WTC11 (cell line): Measurements from ENCODE around the gene ZNF431. TPM values are rescaled to one million over a fixed set of nuclear protein-coding genes. Genes with fewer than 3 reads are reported as not detected.

ENCODE experiments used
- ATAC-seq: fragments of 200-7000 bp; cut with Tn5 transposase; 2 replicates; pipeline ENCODE4 v1.10.0; 2021; ENCODE audit warnings: mild to moderate bottlenecking, moderate library complexity
- CTCF ChIA-PET: fragments of 300-600 bp; sonication (Branson Sonifier 250); formaldehyde crosslinking; loops from one replicate; lab custom pipeline; 2021; ENCODE audit warnings: antibody characterized with exemption; lab: Charles Lee
- POLR2A ChIA-PET: fragments of 350-600 bp; sonication (Branson Sonifier 250); formaldehyde crosslinking; loops from one replicate; lab custom pipeline; 2021; ENCODE audit warnings: antibody characterized with exemption; lab: Charles Lee
- DNase-seq: peaks from one replicate; pipeline ENCODE4 v3.0.0; 2021; ENCODE audit warnings: low spot score
- H3K27ac Mint-ChIP-seq: 2 replicates; pipeline ENCODE4 v1.8.0; 2021; ENCODE audit warnings: mixed read lengths
- H3K27me3 Mint-ChIP-seq: 2 replicates; pipeline ENCODE4 v1.8.0; 2021; ENCODE audit warnings: low read depth, mild to moderate bottlenecking, moderate library complexity, mixed read lengths
- H3K36me3 Mint-ChIP-seq: 2 replicates; pipeline ENCODE4 v1.8.0; 2021; ENCODE audit warnings: mixed read lengths
- H3K4me1 Mint-ChIP-seq: 2 replicates; pipeline ENCODE4 v1.8.0; 2022; ENCODE audit warnings: mixed read lengths
- H3K4me3 Mint-ChIP-seq: 2 replicates; pipeline ENCODE4 v1.8.0; 2021; ENCODE audit warnings: mild to moderate bottlenecking, moderate library complexity, mixed read lengths
- H3K9me3 Mint-ChIP-seq: 2 replicates; pipeline ENCODE4 v1.8.0; 2021; ENCODE audit warnings: mixed read lengths
- ATF2 ChIP-seq: sonication (generic); formaldehyde crosslinking; IDR thresholded peaks from 2 replicates; pipeline ENCODE4 v1.8.1; 2022; ENCODE audit warnings: low read depth, missing genetic modification reagents, borderline replicate concordance
- E2F1 ChIP-seq: sonication (generic); formaldehyde crosslinking; IDR thresholded peaks from 2 replicates; pipeline ENCODE4 v1.8.0; 2022; ENCODE audit warnings: mild to moderate bottlenecking, missing genetic modification reagents
- E2F4 ChIP-seq: sonication (generic); formaldehyde crosslinking; IDR thresholded peaks from 2 replicates; pipeline ENCODE4 v1.8.1; 2022; ENCODE audit warnings: low read depth, mild to moderate bottlenecking, moderate library complexity, missing genetic modification reagents, borderline replicate concordance
- E2F5 ChIP-seq: sonication (generic); formaldehyde crosslinking; IDR thresholded peaks from 2 replicates; pipeline ENCODE4 v1.8.1; 2022; ENCODE audit warnings: mild to moderate bottlenecking, moderate library complexity, missing genetic modification reagents
- EMX1 ChIP-seq: fragments of 250-450 bp; sonication (Bioruptor Pico); IDR thresholded peaks from 2 replicates; pipeline ENCODE4 v1.8.0; 2021; ENCODE audit warnings: mild to moderate bottlenecking
- HMGXB4 ChIP-seq: sonication (generic); formaldehyde crosslinking; IDR thresholded peaks from 2 replicates; pipeline ENCODE4 v1.8.1; 2023; ENCODE audit warnings: mild to moderate bottlenecking, moderate library complexity, missing genetic modification reagents
- IRF2 ChIP-seq: sonication (generic); formaldehyde crosslinking; IDR thresholded peaks from 2 replicates; pipeline ENCODE4 v1.8.0; 2022; ENCODE audit warnings: low read depth, missing genetic modification reagents, borderline replicate concordance
- JUN ChIP-seq: sonication (generic); formaldehyde crosslinking; IDR thresholded peaks from 2 replicates; pipeline ENCODE4 v1.8.0; 2023; ENCODE audit warnings: mild to moderate bottlenecking, missing genetic modification reagents
- PRRX2 ChIP-seq: fragments of 250-450 bp; sonication (Bioruptor Pico); IDR thresholded peaks from 2 replicates; pipeline ENCODE4 v1.8.0; 2021; ENCODE audit warnings: mild to moderate bottlenecking
- ZMAT4 ChIP-seq: fragments of 250-450 bp; sonication (Bioruptor Pico); IDR thresholded peaks from 2 replicates; pipeline ENCODE4 v1.9.0; 2021; ENCODE audit warnings: mild to moderate bottlenecking
- ZNF219 ChIP-seq: sonication (generic); formaldehyde crosslinking; IDR thresholded peaks from 2 replicates; pipeline ENCODE4 v1.8.0; 2023; ENCODE audit warnings: missing genetic modification reagents, mild to moderate bottlenecking, borderline replicate concordance
- ZNF532 ChIP-seq: fragments of 250-450 bp; sonication (Bioruptor Pico); IDR thresholded peaks from 2 replicates; pipeline ENCODE4 v1.9.0; 2021; ENCODE audit warnings: mild to moderate bottlenecking, borderline replicate concordance
- total RNA-seq: library from RNA; stranded (reverse); gene quantifications from 3 replicates; pipeline ENCODE4 v1.2.3, GENCODE V29; 2021
- TF ChIP-seq, protein P1 (sequence below): sonication (generic); formaldehyde crosslinking; IDR thresholded peaks from 2 replicates; pipeline ENCODE4 v1.8.1; 2023; ENCODE audit warnings: mild to moderate bottlenecking, missing genetic modification reagents, borderline replicate concordance

ZNF431 gene
- total RNA-seq, 1 experiment from 2014 or later = 42.1 TPM

DNA sequence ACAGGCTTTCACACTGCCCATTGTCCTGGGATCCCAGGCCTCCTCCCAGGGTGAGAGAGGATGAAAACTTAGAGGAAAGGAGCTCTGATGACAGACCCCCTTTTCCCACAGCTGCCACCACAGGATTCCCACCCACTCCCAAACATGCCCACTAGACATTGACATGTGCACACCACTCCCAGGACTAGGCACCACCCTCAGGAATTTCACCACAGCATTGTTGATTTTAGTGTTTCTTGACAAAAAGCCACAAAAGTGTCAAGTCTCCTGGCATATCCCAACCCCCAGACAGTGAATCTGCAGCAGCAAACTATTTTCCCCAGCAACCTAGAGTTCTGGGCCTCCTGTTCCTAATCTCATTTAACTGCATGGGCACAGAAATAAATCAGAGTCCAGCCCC, 49.7 kb upstream of the ZNF431 start:
- Mint-ChIP-seq H3K4me3 (no peak overlapping the region), H3K9me3 (peaks cover 10% of the 10 kb centered on the region), H3K27me3 (no peaks in the 10 kb centered on the region), H3K27ac (peak overlapping the region; percentile 55), H3K4me1 (peaks cover 35% of the 10 kb centered on the region), H3K36me3 (peaks cover 60% of the 10 kb centered on the region)
- TF ChIP-seq PRRX2 (CRISPR knock-in tag) = no peak
- no peak for TF ChIP-seq JUN (CRISPR knock-in tag)
- TF ChIP-seq E2F4 (CRISPR knock-in tag) = no peak
- no peak for TF ChIP-seq IRF2 (CRISPR knock-in tag)
- no peak for TF ChIP-seq EMX1
- no peak for TF ChIP-seq ZNF219
- no peak for TF ChIP-seq ZNF532 (CRISPR knock-in tag)
- TF ChIP-seq E2F1 (CRISPR knock-in tag) = no peak
- no peak for TF ChIP-seq ZMAT4 (CRISPR knock-in tag)
- TF ChIP-seq ATF2 = no peak
- no peak for TF ChIP-seq HMGXB4 (CRISPR knock-in tag)
- TF ChIP-seq, protein P1, sequence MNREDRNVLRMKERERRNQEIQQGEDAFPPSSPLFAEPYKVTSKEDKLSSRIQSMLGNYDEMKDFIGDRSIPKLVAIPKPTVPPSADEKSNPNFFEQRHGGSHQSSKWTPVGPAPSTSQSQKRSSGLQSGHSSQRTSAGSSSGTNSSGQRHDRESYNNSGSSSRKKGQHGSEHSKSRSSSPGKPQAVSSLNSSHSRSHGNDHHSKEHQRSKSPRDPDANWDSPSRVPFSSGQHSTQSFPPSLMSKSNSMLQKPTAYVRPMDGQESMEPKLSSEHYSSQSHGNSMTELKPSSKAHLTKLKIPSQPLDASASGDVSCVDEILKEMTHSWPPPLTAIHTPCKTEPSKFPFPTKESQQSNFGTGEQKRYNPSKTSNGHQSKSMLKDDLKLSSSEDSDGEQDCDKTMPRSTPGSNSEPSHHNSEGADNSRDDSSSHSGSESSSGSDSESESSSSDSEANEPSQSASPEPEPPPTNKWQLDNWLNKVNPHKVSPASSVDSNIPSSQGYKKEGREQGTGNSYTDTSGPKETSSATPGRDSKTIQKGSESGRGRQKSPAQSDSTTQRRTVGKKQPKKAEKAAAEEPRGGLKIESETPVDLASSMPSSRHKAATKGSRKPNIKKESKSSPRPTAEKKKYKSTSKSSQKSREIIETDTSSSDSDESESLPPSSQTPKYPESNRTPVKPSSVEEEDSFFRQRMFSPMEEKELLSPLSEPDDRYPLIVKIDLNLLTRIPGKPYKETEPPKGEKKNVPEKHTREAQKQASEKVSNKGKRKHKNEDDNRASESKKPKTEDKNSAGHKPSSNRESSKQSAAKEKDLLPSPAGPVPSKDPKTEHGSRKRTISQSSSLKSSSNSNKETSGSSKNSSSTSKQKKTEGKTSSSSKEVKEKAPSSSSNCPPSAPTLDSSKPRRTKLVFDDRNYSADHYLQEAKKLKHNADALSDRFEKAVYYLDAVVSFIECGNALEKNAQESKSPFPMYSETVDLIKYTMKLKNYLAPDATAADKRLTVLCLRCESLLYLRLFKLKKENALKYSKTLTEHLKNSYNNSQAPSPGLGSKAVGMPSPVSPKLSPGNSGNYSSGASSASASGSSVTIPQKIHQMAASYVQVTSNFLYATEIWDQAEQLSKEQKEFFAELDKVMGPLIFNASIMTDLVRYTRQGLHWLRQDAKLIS (CRISPR knock-in tag) = no peak
- TF ChIP-seq E2F5 (CRISPR knock-in tag) = no peak
- ATAC-seq (no peak), DNase-seq (no peak)
- CTCF ChIA-PET = no interaction called here
- POLR2A ChIA-PET = no interaction called here
